CD14-positive monocyte (primary cell): ENCODE data around the gene TNFSF9. TPM values are rescaled to one million over a fixed set of nuclear protein-coding genes. Genes with fewer than 3 reads are reported as not detected.

ENCODE experiments used
- DNase-seq, 3 donors: peaks; one replicate each; pipeline ENCODE4 v3.0.0-alpha.2; 2011 to 2022
- H2AFZ ChIP-seq: 2 replicates; pipeline ENCODE4 v1.6.0; 2012; ENCODE audit warnings: mild to moderate bottlenecking, low read depth, low read length, inconsistent platforms; ENCODE audit not compliant: insufficient read depth, poor library complexity, severe bottlenecking
- H3K27ac ChIP-seq, 2 donors: 1 replicate in 1 of 2; 2 replicates in 1 of 2; pipeline ENCODE4 v1.5.1; 2012 to 2013; ENCODE audit warnings: low read length in 2 of 2, control low read depth in 1 of 2, inconsistent platforms in 1 of 2, low read depth in 1 of 2, mild to moderate bottlenecking in 1 of 2
- H3K27me3 ChIP-seq, 2 donors: one replicate each; pipeline versions ENCODE4 v1.6.0 to v1.6.1; 2011 to 2013; ENCODE audit warnings: low read length in 2 of 2; ENCODE audit not compliant: control insufficient read depth in 2 of 2, insufficient read depth in 2 of 2
- H3K36me3 ChIP-seq, 2 donors: replicated peaks in 1 of 2; 1 replicate in 1 of 2; 2 replicates in 1 of 2; pipeline versions ENCODE4 v1.5.1 to v1.6.1; 2012 to 2013; ENCODE audit warnings: low read length in 2 of 2, control low read depth in 1 of 2, inconsistent platforms in 1 of 2, mild to moderate bottlenecking in 1 of 2; ENCODE audit not compliant: insufficient read depth in 2 of 2, control insufficient read depth in 1 of 2
- H3K4me1 ChIP-seq, 2 donors: 1 replicate in 1 of 2; 2 replicates in 1 of 2; pipeline versions ENCODE4 v1.5.1 to v1.6.1; 2012 to 2013; ENCODE audit warnings: low read length in 2 of 2, control low read depth in 1 of 2, inconsistent platforms in 1 of 2, mild to moderate bottlenecking in 1 of 2, moderate library complexity in 1 of 2; ENCODE audit not compliant: insufficient read depth in 2 of 2, control insufficient read depth in 1 of 2
- H3K4me2 ChIP-seq: replicated peaks from 2 replicates; pipeline ENCODE3; 2012; ENCODE audit warnings: low read length, moderate library complexity, mild to moderate bottlenecking; ENCODE audit not compliant: poor library complexity, severe bottlenecking; ENCODE audit errors: extremely low read depth
- H3K4me3 ChIP-seq, 3 experiments: fragments of 200-600 bp in 1 of 3; sonication (generic) in 1 of 3; replicated peaks in 1 of 3; 1 replicate in 2 of 3; 2 replicates in 1 of 3; pipeline ENCODE4 v1.5.1; 2011 to 2013; ENCODE audit warnings: low read length in 3 of 3, mild to moderate bottlenecking in 3 of 3, control low read depth in 2 of 3, low read depth in 2 of 3, inconsistent platforms in 1 of 3, moderate library complexity in 1 of 3
- H3K79me2 ChIP-seq: 2 replicates; pipeline ENCODE4 v1.6.0; 2012; ENCODE audit warnings: mild to moderate bottlenecking, control low read depth, inconsistent platforms, low read length, moderate library complexity; ENCODE audit not compliant: insufficient read depth
- H3K9ac ChIP-seq: 2 replicates; pipeline ENCODE4 v1.6.0; 2017; ENCODE audit warnings: low read length, mild to moderate bottlenecking; ENCODE audit not compliant: insufficient read depth, poor library complexity, severe bottlenecking
- H3K9me3 ChIP-seq, 2 donors: replicated peaks in 1 of 2; 1 replicate in 1 of 2; 2 replicates in 1 of 2; pipeline versions ENCODE4 v1.5.1 to v1.6.1; 2012 to 2013; ENCODE audit warnings: low read length in 2 of 2, control low read depth in 1 of 2; ENCODE audit not compliant: control insufficient read depth in 1 of 2, insufficient read depth in 1 of 2
- H4K20me1 ChIP-seq: 2 replicates; pipeline ENCODE4 v1.6.0; 2012; ENCODE audit warnings: mild to moderate bottlenecking, low read length, control low read depth, moderate library complexity; ENCODE audit not compliant: insufficient read depth
- H3K27ac Mint-ChIP-seq, 7 donors: one replicate each; pipeline ENCODE4 v1.8.0; 2020; ENCODE audit warnings: mild to moderate bottlenecking in 7 of 7, mixed read lengths in 7 of 7, moderate library complexity in 6 of 7, inconsistent platforms in 2 of 7
- H3K27me3 Mint-ChIP-seq, 3 donors: one replicate each; pipeline ENCODE4 v1.8.0; 2021 to 2022; ENCODE audit warnings: low read depth in 3 of 3, mild to moderate bottlenecking in 3 of 3, mixed read lengths in 3 of 3, moderate library complexity in 3 of 3, inconsistent platforms in 1 of 3
- H3K36me3 Mint-ChIP-seq, 2 donors: one replicate each; pipeline ENCODE4 v1.8.0; 2020; ENCODE audit warnings: mixed read lengths in 2 of 2, inconsistent platforms in 1 of 2, mild to moderate bottlenecking in 1 of 2
- H3K4me1 Mint-ChIP-seq: one replicate; pipeline ENCODE4 v1.8.0; 2020; ENCODE audit warnings: mild to moderate bottlenecking, mixed read lengths
- H3K4me3 Mint-ChIP-seq, 2 donors: one replicate each; pipeline ENCODE4 v1.8.0; 2020; ENCODE audit warnings: mild to moderate bottlenecking in 2 of 2, mixed read lengths in 2 of 2, moderate library complexity in 1 of 2
- H3K9me3 Mint-ChIP-seq, 7 donors: one replicate each; pipeline ENCODE4 v1.8.0; 2020 to 2022; ENCODE audit warnings: mixed read lengths in 7 of 7, mild to moderate bottlenecking in 6 of 7, moderate library complexity in 6 of 7, inconsistent platforms in 2 of 7
- WGBS: methylation state at CpG from one replicate; pipeline ENCODE4 v1.1.5; 2013; ENCODE audit warnings: missing lambda C conversion rate; ENCODE audit not compliant: insufficient coverage; 5-methylcytosine and 5-hydroxymethylcytosine counted together
- intact Hi-C, 2 donors: fragments of 100-400 bp; cut with micrococcal nuclease; formaldehyde crosslinking; loops; one replicate each; pipeline versions ENCODE4 v1.15.0 to v1.15.1; 2023
- polyA plus RNA-seq, 3 donors: library from polyadenylated mRNA; depleted of rRNA in 1 of 3; unstranded in 2 of 3; stranded (reverse) in 1 of 3; fragments of 300-500 nt in 2 of 3; fragments of >200 nt in 1 of 3; fragmentation: Illumina TruSeq in 2 of 3; gene quantifications; 1 replicate in 2 of 3; 2 replicates in 1 of 3; pipeline ENCODE4 v1.2.3, GENCODE V29; 2012 to 2021
- TF ChIP-seq, protein P1 (sequence below): fragments of 200-600 bp; IDR thresholded peaks from one replicate; pipeline ENCODE4 v1.8.0; 2022; ENCODE audit warnings: antibody characterized with exemption, mild to moderate bottlenecking

TNFSF9 gene
- polyA plus RNA-seq, 3 donors: 3.7 to 4.9 (median 4.3) TPM

DNA sequence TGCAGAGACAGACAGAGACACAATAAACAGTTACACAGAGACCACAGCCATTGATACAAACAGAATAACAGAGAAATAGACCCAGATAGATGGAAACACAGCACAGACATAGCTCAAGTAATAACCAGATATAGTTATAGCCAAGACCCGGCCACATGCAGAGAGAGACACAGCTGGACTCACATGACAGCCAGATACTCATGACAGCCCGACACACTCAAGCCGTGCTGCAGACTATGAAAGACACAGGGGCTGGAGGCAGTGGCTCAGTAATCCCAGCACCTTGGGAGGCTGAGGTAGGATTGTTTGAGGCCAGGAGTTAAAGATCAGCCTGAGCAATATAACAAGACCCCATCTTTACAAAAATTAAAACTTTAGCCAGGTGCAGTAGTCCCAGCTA is 47.6 kb upstream of the TNFSF9 start:
- Histone ChIP-seq H3K4me1 (peaks cover 15 to 21% of the 10 kb centered on the region in 2 donors), H2AFZ (no peak overlapping the region), H3K36me3 (peaks cover 6 to 14% of the 10 kb centered on the region in 2 donors), H3K9me3 (no peaks in the 10 kb centered on the region), H4K20me1 (no peaks in the 10 kb centered on the region), H3K4me3 (no peak overlapping the region), H3K4me2 (no peak overlapping the region), H3K27me3 (no peaks in the 10 kb centered on the region), H3K9ac (no peak overlapping the region), H3K79me2 (peaks cover 13% of the 10 kb centered on the region), H3K27ac (no peak overlapping the region)
- H3K27me3 Mint-ChIP-seq: peaks cover 0 to 7% (median 3%) of the 10 kb centered on the region in 3 donors
- H3K4me1 Mint-ChIP-seq: peaks cover 27% of the 10 kb centered on the region
- DNase-seq: no peak
- intact Hi-C loops: no loop called here
- H3K4me3 Mint-ChIP-seq: no peak overlapping the region
- WGBS: 93% methylated on average over 3 of the region's 3 CpGs
- no peak overlapping the region for H3K27ac Mint-ChIP-seq
- peaks cover 5 to 11% of the 10 kb centered on the region in 2 donors for H3K36me3 Mint-ChIP-seq
- TF ChIP-seq, protein P1, sequence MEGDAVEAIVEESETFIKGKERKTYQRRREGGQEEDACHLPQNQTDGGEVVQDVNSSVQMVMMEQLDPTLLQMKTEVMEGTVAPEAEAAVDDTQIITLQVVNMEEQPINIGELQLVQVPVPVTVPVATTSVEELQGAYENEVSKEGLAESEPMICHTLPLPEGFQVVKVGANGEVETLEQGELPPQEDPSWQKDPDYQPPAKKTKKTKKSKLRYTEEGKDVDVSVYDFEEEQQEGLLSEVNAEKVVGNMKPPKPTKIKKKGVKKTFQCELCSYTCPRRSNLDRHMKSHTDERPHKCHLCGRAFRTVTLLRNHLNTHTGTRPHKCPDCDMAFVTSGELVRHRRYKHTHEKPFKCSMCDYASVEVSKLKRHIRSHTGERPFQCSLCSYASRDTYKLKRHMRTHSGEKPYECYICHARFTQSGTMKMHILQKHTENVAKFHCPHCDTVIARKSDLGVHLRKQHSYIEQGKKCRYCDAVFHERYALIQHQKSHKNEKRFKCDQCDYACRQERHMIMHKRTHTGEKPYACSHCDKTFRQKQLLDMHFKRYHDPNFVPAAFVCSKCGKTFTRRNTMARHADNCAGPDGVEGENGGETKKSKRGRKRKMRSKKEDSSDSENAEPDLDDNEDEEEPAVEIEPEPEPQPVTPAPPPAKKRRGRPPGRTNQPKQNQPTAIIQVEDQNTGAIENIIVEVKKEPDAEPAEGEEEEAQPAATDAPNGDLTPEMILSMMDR: no peak
- peaks cover 0 to 5% (median 0%) of the 10 kb centered on the region in 7 donors for H3K9me3 Mint-ChIP-seq

GRCh38 chr19:6484230-6484629 is 46.6 kb upstream of the TNFSF9 start:
- Mint-ChIP-seq H3K4me1 (peaks cover 27% of the 10 kb centered on the region), H3K36me3 (peaks cover 4 to 5% of the 10 kb centered on the region in 2 donors), H3K27me3 (peaks cover under 1 to 7% (median 3%) of the 10 kb centered on the region in 3 donors), H3K27ac (no peak overlapping the region), H3K9me3 (peaks cover 0 to 5% (median 0%) of the 10 kb centered on the region in 7 donors), H3K4me3 (no peak overlapping the region)
- no CpG with 5 or more reads among the region's 8 CpGs for WGBS
- H4K20me1 ChIP-seq: no peaks in the 10 kb centered on the region
- H3K4me2 ChIP-seq: no peak overlapping the region
- no peak overlapping the region for H3K9ac ChIP-seq
- H3K27ac ChIP-seq: no peak overlapping the region
- H3K9me3 ChIP-seq: no peaks in the 10 kb centered on the region
- intact Hi-C loops: no loop called here
- no peak overlapping the region for H3K4me3 ChIP-seq
- H3K36me3 ChIP-seq: peaks cover under 1 to 4% of the 10 kb centered on the region in 2 donors
- H2AFZ ChIP-seq: no peak overlapping the region
- peaks cover 13% of the 10 kb centered on the region for H3K79me2 ChIP-seq
- DNase-seq: no peak
- no peaks in the 10 kb centered on the region for H3K27me3 ChIP-seq
- TF ChIP-seq, protein P1: no peak
- peaks cover 15 to 21% of the 10 kb centered on the region in 2 donors for H3K4me1 ChIP-seq
